ENCODE data around the gene ZNF141. TPM values are rescaled to one million over a fixed set of nuclear protein-coding genes. Genes with fewer than 3 reads are reported as not detected.

ZNF141 gene
- total RNA-seq, 4 donors from 2014 or later: 12.9 to 70.9 (median 32.2) TPM

GRCh38 chr4:373062-373839 lies 35.6 kb downstream of the ZNF141 start:
- H3K36me3 ChIP-seq: no peaks in the 10 kb centered on the region
- no peak for TF ChIP-seq POLR2A (IDR thresholded peaks at IDR 0.05)
- no peak for TF ChIP-seq CTCF (IDR thresholded peaks at IDR 0.05)
- intact Hi-C loops (cut with DNase I; ENCODE audit: low total_unique reads): no loop called here

GRCh38 chr4:374298-375160 lies 36.9 kb downstream of the ZNF141 start:
- Histone ChIP-seq H3K4me3 (no peak overlapping the region), H3K36me3 (no peaks in the 10 kb centered on the region), H3K27ac (no peak overlapping the region), H3K9me3 (peaks cover 0 to 94% of the 10 kb centered on the region in 2 donors), H3K4me1 (no peaks in the 10 kb centered on the region), H3K27me3 (no peaks in the 10 kb centered on the region)
- intact Hi-C loops (cut with DNase I; ENCODE audit: low total_unique reads): no loop called here
- no peak for TF ChIP-seq CTCF (IDR thresholded peaks at IDR 0.05)
- TF ChIP-seq POLR2A (IDR thresholded peaks at IDR 0.05): no peak
- DNase-seq: no peak

More at GRCh38 chr4:373062-373839, 35.6 kb downstream of the ZNF141 start:
- Histone ChIP-seq H3K27me3 (no peaks in the 10 kb centered on the region), H3K4me3 (no peak overlapping the region), H3K9me3 (peaks cover 0 to 96% of the 10 kb centered on the region in 2 donors), H3K4me1 (no peaks in the 10 kb centered on the region), H3K27ac (no peak overlapping the region)
- DNase-seq: no peak

DNA sequence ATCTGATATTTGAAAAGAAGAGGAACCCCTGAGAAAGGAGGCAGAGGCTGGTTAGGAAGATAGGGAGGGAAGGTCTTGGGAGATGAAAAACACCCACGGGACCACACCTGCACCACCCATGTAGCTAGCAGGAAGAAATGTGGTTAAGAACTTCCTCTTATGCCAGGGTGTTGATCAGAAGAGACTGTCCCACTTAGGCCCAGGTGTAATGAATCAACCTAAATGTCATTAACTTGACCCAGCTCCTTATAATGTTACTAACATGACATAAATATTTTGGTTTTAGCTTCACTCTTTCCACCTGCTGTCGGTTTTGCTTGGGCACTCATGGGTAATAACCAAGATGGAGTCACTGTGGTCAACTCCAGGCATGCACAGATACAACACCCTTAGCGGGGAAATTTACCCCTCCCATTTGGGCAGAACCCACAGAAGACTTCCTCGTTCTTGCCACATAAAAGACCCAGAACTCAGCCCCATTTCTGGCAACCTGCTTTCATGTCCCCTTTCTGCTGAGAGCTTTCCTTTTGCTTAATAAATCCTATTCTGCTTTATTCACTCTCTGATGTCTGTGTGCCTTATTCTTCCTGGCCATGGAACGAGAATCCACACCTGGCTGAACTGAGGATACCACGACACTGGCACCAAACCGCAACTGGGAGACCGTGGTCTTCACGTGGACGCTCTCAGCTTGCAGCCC lies 46.8 kb downstream of the ZNF141 start:
- Histone ChIP-seq H3K36me3 (no peaks in the 10 kb centered on the region), H3K27ac (no peak overlapping the region), H3K27me3 (no peaks in the 10 kb centered on the region), H3K9me3 (peaks cover 4 to 73% of the 10 kb centered on the region in 2 donors), H3K4me3 (no peak overlapping the region), H3K4me1 (no peaks in the 10 kb centered on the region)
- intact Hi-C loops (cut with DNase I; ENCODE audit: low total_unique reads): no loop called here
- DNase-seq: no peak
- TF ChIP-seq CTCF (IDR thresholded peaks at IDR 0.05): no peak
- TF ChIP-seq POLR2A (IDR thresholded peaks at IDR 0.05): no peak

GRCh38 chr4:385934-386707 lies 48.5 kb downstream of the ZNF141 start:
- Histone ChIP-seq H3K36me3 (no peaks in the 10 kb centered on the region), H3K9me3 (peaks cover 0 to 57% of the 10 kb centered on the region in 2 donors), H3K4me1 (no peaks in the 10 kb centered on the region), H3K27ac (no peak overlapping the region), H3K4me3 (no peak overlapping the region), H3K27me3 (no peaks in the 10 kb centered on the region)
- intact Hi-C loops (cut with DNase I; ENCODE audit: low total_unique reads): no loop called here
- no peak for TF ChIP-seq CTCF (IDR thresholded peaks at IDR 0.05)
- TF ChIP-seq POLR2A (IDR thresholded peaks at IDR 0.05): no peak
- no peak for DNase-seq
